Right lobe of liver (tissue), 6 donors: ENCODE measurements around the gene CASP3. TPM values are rescaled to one million over a fixed set of nuclear protein-coding genes. Genes with fewer than 3 reads are reported as not detected.
"Not testable (repeated sequence)": the region's sequence is repeated elsewhere in the genome, so short reads cannot be mapped to it uniquely, and the experiment has no call there.

Experiments used
- ATAC-seq, 4 donors: fragments of 200-7000 bp; cut with Tn5 transposase; one replicate each; pipeline ENCODE4 v1.9.1; 2020; ENCODE audit warnings: mild to moderate bottlenecking in 4 of 4, moderate library complexity in 4 of 4
- DNase-seq, 3 donors: peaks; one replicate each; pipeline ENCODE4 v3.0.0-alpha.2; 2020
- H3K27ac ChIP-seq, 3 donors: fragments of 200-600 bp; one replicate each; pipeline ENCODE4 v1.8.0; 2022
- H3K27me3 ChIP-seq, 2 donors: fragments of 200-600 bp; one replicate each; pipeline ENCODE4 v1.8.0; 2022
- H3K36me3 ChIP-seq, 4 donors: fragments of 200-600 bp; sonication (generic) in 1 of 4; one replicate each; pipeline versions ENCODE4 v1.5.1 to v1.8.0; 2017 to 2022; ENCODE audit warnings: control low read depth in 1 of 4
- H3K4me1 ChIP-seq, 4 donors: fragments of 200-600 bp; sonication (generic) in 1 of 4; one replicate each; pipeline versions ENCODE4 v1.5.1 to v1.8.0; 2017 to 2022; ENCODE audit warnings: control low read depth in 1 of 4
- H3K4me3 ChIP-seq, 3 donors: fragments of 200-600 bp; one replicate each; pipeline ENCODE4 v1.8.0; 2022
- H3K9me3 ChIP-seq, 4 donors: fragments of 200-600 bp; sonication (generic) in 1 of 4; one replicate each; pipeline versions ENCODE4 v1.5.1 to v1.8.0; 2017 to 2022; ENCODE audit warnings: control low read depth in 1 of 4
- POLR2A ChIP-seq: fragments of 450-650 bp; IDR thresholded peaks from one replicate; pipeline ENCODE4 v1.6.1; 2017; ENCODE audit warnings: antibody characterized with exemption, mild to moderate bottlenecking
- WGBS: methylation state at CpG from one replicate; pipeline ENCODE4 v1.1.6; 2018; ENCODE audit warnings: low coverage, low lambda C conversion rate; ENCODE audit not compliant: insufficient coverage; ENCODE audit errors: missing lambda C conversion rate; 5-methylcytosine and 5-hydroxymethylcytosine counted together
- intact Hi-C, 2 donors: fragments of 100-400 bp; cut with DNase I; formaldehyde crosslinking; loops; one replicate each; pipeline versions ENCODE4 v1.11.2 to v1.14.1; 2022
- total RNA-seq, 6 experiments: library from RNA; depleted of rRNA in 2 of 6; stranded (reverse); fragments of >200 nt in 2 of 6; fragmentation: NEBNext Ultra II Directional in 3 of 6; extraction: Animal tissue kit (Norgen Biotek cat#: 25700) in 3 of 6; gene quantifications; one replicate each; pipeline versions ENCODE4 v1.1.0 to v1.2.4, GENCODE V29; 2016 to 2023
- TF ChIP-seq, protein P1 (sequence below), 4 donors: fragments of 200-600 bp in 3 of 4; fragments of 450-650 bp in 1 of 4; IDR thresholded peaks; one replicate each; pipeline versions ENCODE4 v1.5.1 to v1.8.0; 2016 to 2022; ENCODE audit warnings: antibody characterized with exemption in 4 of 4, mild to moderate bottlenecking in 2 of 4
- donor health status: DM: no; HTN: yes; CAD: no.
- donor health status: DM: no; HTN: no; CAD: no.
- donor health status: DM: no; HTN: no; CAD: no.
- donor health status: DM: no; HTN: yes; CAD: no.
- donor health status: DM: no; HTN: yes; CAD: no.

The CASP3 gene
- total RNA-seq, 6 experiments from 2014 or later, result 9.6 to 19.6 (median 13.2) TPM

DNA sequence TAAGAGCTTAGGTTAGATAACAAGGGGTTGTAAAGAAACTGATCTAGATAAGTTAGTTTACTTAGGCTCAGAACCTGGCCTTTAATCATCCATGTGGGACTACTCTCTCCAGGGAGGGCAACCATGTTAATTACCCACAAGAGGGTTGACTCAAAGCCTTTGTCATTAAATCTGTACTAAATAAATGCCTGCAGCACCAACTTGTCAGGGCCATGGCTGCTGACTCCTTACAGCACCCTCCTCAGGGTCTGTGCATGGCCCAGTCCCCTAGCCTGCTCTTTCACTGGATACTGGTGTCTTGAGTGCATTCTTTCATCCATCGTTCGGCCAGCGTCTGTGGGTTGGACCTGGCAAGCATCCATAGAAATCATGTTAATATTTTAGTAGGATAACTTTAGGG, 34.7 kb downstream of the CASP3 start:
- no peak for DNase-seq
- WGBS, result 90% methylated on average over 3 of the region's 3 CpGs
- no peaks in the 10 kb centered on the region for H3K36me3 ChIP-seq
- H3K27ac ChIP-seq, result no peak overlapping the region
- intact Hi-C loops, result no loop called here
- no peaks in the 10 kb centered on the region for H3K9me3 ChIP-seq
- H3K27me3 ChIP-seq, result no peaks in the 10 kb centered on the region
- no peak for ATAC-seq
- no peak for TF ChIP-seq POLR2A
- TF ChIP-seq, protein P1, sequence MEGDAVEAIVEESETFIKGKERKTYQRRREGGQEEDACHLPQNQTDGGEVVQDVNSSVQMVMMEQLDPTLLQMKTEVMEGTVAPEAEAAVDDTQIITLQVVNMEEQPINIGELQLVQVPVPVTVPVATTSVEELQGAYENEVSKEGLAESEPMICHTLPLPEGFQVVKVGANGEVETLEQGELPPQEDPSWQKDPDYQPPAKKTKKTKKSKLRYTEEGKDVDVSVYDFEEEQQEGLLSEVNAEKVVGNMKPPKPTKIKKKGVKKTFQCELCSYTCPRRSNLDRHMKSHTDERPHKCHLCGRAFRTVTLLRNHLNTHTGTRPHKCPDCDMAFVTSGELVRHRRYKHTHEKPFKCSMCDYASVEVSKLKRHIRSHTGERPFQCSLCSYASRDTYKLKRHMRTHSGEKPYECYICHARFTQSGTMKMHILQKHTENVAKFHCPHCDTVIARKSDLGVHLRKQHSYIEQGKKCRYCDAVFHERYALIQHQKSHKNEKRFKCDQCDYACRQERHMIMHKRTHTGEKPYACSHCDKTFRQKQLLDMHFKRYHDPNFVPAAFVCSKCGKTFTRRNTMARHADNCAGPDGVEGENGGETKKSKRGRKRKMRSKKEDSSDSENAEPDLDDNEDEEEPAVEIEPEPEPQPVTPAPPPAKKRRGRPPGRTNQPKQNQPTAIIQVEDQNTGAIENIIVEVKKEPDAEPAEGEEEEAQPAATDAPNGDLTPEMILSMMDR (IDR thresholded peaks at IDR 0.05), result no peak
- no peaks in the 10 kb centered on the region for H3K4me1 ChIP-seq
- no peak overlapping the region for H3K4me3 ChIP-seq

DNA sequence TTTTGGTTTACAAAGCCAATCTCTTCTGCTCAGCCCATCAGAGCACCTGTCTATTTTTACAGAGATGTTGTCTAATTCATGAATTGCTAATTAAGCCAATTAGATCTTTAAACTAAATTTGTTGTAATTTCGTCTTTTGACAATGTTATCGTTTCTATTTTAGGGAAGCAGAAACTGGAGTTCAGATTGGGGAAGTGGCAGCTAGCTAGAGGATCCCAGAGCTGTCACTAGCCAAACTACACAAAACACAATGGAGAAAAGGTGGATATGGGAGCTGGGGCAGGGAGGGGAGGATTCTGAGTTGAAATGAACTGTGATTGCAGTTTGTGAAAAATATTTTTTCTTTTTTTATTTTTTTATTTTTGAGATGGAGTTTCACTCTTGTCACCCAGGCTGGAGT, 35.8 kb downstream of the CASP3 start:
- no peak overlapping the region for H3K4me3 ChIP-seq
- H3K27me3 ChIP-seq, result no peaks in the 10 kb centered on the region
- no peaks in the 10 kb centered on the region for H3K9me3 ChIP-seq
- no peaks in the 10 kb centered on the region for H3K4me1 ChIP-seq
- no peak overlapping the region for H3K27ac ChIP-seq
- intact Hi-C loops, result no loop called here
- TF ChIP-seq POLR2A, result no peak
- TF ChIP-seq, protein P1 (IDR thresholded peaks at IDR 0.05), result no peak
- 46% methylated on average over 2 of the region's 2 CpGs for WGBS
- ATAC-seq (no peak), DNase-seq (no peak)
- no peaks in the 10 kb centered on the region for H3K36me3 ChIP-seq

DNA sequence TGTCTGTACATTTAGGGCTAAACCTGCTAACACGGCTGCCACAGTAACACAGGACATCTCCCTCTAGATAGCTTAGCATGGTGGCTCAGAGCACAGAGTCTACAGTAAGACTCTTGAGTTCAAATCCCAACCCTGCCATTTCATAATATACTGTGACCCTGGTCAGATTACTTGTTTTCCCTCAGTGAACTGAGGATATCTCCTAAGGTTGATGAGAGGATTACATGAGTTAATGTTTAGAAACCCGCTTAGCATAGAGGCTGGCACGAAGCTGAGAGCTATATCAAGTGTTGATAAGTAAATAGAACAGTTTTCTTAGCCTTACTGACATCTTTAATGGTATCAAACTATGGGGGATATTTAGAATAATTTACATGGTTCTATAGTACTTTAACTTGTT, 37.2 kb downstream of the CASP3 start:
- intact Hi-C loops, result no loop called here
- ATAC-seq, result no peak
- Histone ChIP-seq H3K27me3 (no peaks in the 10 kb centered on the region), H3K4me3 (no peak overlapping the region), H3K9me3 (no peaks in the 10 kb centered on the region), H3K4me1 (no peaks in the 10 kb centered on the region), H3K36me3 (no peaks in the 10 kb centered on the region), H3K27ac (no peak overlapping the region)
- WGBS, result 67% methylated on average over 2 of the region's 3 CpGs
- TF ChIP-seq POLR2A, result no peak
- TF ChIP-seq, protein P1 (IDR thresholded peaks at IDR 0.05), result no peak
- DNase-seq, result no peak

DNA sequence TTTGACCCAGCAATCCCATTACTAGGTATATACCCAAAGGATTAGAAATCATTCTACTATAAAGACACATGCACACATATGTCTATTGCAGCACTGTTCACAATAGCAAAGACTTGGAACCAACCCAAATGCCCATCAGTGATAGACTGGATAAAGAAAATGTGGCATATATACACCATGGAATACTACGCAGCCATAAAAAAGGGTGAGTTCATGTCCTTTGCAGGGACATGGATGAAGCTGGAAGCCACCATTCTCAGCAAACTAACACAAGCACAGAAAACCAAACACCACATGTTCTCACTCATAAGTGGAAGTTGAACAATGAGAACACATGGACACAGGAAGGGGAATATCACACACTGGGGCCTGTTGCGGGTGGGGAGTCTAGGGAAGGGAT, 41.8 kb downstream of the CASP3 start:
- 92% methylated on average over 2 of the region's 2 CpGs for WGBS
- H3K36me3 ChIP-seq, H3K27me3 ChIP-seq, ATAC-seq, H3K4me1 ChIP-seq, intact Hi-C loops, DNase-seq, H3K9me3 ChIP-seq, H3K4me3 ChIP-seq, H3K27ac ChIP-seq: not testable (repeated sequence)

DNA sequence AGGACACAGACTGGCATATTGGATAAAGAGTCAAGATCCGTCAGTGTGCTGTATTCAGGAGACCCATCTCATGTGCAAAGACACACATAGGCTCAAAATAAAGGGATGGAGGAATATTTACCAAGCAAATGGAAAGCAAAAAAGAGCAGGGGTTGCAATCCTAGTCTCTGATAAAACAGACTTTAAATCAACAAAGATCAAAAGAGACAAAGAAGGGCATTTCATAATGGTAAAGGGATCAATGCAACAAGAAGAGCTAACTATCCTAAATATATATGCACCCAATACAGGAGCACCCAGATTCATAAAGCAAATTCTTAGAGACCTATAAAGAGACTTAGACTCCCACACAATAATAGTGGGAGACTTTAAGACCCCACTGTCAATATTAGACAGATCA, 46.4 kb downstream of the CASP3 start:
- ATAC-seq, intact Hi-C loops, H3K4me1 ChIP-seq, DNase-seq, H3K4me3 ChIP-seq, H3K27ac ChIP-seq, H3K27me3 ChIP-seq, H3K9me3 ChIP-seq, H3K36me3 ChIP-seq: not testable (repeated sequence)
- WGBS, result 0% methylated on average over 1 of the region's 1 CpG

DNA sequence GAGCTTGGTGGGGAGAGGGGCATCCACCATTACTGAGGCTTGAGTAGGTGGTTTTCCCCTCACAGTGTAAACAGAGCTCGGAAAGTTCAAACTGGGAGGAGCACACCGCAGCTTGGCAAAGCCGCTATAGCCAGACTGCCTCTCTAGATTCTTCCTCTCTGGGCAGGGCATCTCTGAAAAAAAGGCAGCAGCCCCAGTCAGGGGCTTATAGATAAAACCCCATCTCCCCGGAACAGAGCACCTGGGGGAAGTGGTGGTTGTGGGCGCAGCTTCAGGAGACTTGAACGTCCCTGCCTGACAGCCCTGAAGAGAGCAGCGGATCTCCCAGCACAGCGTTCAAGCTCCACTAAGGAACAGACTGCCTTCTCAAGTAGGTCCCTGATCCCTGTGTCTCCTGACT, 48.3 kb downstream of the CASP3 start:
- H3K27me3 ChIP-seq, result not testable (repeated sequence)

More for the DNA sequence above, 48.3 kb downstream of the CASP3 start:
- intact Hi-C loops, H3K27ac ChIP-seq, ATAC-seq, H3K36me3 ChIP-seq, H3K4me3 ChIP-seq, DNase-seq, H3K9me3 ChIP-seq, H3K4me1 ChIP-seq: not testable (repeated sequence)
- WGBS, result 60% methylated on average over 1 of the region's 8 CpGs
